Measurements from ENCODE around the gene CUL3. TPM values are rescaled to one million over a fixed set of nuclear protein-coding genes. Genes with fewer than 3 reads are reported as not detected.

CUL3 gene
- total and polyA plus RNA-seq, 2 experiments from 2014 or later: 66.4 to 79.0 TPM

DNA sequence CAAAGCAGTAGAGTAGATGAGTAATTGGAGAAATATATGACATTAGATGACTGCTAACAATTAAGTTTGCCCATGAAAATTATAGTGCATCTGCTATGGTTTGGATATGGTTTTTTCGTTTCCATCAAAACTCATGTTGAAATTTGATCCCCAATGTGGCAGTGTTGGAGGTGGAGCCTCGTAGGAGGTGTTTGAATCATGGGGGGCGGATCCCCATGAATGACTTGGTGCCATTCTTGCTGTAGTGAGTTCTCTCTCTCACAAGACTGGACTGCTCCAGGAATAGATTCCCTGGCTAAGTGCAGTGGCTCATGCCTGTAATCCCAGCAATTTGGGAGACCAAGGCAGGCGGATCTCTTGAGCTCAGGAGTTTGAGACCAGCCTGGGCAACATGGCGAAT, 9.7 kb upstream of the CUL3 start:
- TF ChIP-seq CTCF (IDR thresholded peaks at IDR 0.05; ENCODE audit: poor library complexity): no peak
- no peak for TF ChIP-seq EZH2phosphoT487 (IDR thresholded peaks at IDR 0.05; ENCODE audit: low read depth, severe bottlenecking, unreplicated experiment)
- no peak for TF ChIP-seq EZH2 (IDR thresholded peaks at IDR 0.05; ENCODE audit: borderline replicate concordance)
- Histone ChIP-seq H3K36me3 (replicated peaks; ENCODE audit: insufficient read depth, low read depth) (no peaks in the 10 kb centered on the region), H3K9me3 (ENCODE audit: low read depth) (no peaks in the 10 kb centered on the region), H3K4me1 (ENCODE audit: insufficient read depth) (no peaks in the 10 kb centered on the region), H3K9me2 (replicated peaks; ENCODE audit: insufficient read depth) (no peaks in the 10 kb centered on the region), H2AFZ (no peak overlapping the region), H3K27ac (no peak overlapping the region), H3K4me3 (no peak overlapping the region), H3K27me3 (no peaks in the 10 kb centered on the region), H3K79me2 (no peaks in the 10 kb centered on the region), H4K20me1 (ENCODE audit: insufficient read depth, poor library complexity, severe bottlenecking) (no peaks in the 10 kb centered on the region), H3K4me2 (no peak overlapping the region)
- DNase-seq (ENCODE audit: low spot score): no peak
- WGBS (ENCODE audit: low lambda C conversion rate, missing lambda C conversion rate): 86% methylated on average over 5 of the region's 5 CpGs

GRCh38 chr2:224591220-224591619, 6.1 kb upstream of the CUL3 start:
- no peak overlapping the region for H2AFZ ChIP-seq

GRCh38 chr2:224586127-224586695, 1.0 kb upstream of the CUL3 start:
- whole genome bisulfite sequencing (ENCODE audit: low lambda C conversion rate, missing lambda C conversion rate): 43% methylated on average over 7 of the region's 7 CpGs
- TF ChIP-seq CTCF (IDR thresholded peaks at IDR 0.05; ENCODE audit: poor library complexity): no peak
- TF ChIP-seq EZH2phosphoT487 (IDR thresholded peaks at IDR 0.05; ENCODE audit: low read depth, severe bottlenecking, unreplicated experiment): no peak
- no peak for TF ChIP-seq EZH2 (IDR thresholded peaks at IDR 0.05; ENCODE audit: borderline replicate concordance)
- no peaks in the 10 kb centered on the region for H3K9me2 ChIP-seq (replicated peaks; ENCODE audit: insufficient read depth)
- H3K27me3 ChIP-seq: no peaks in the 10 kb centered on the region
- H2AFZ ChIP-seq: peak overlapping the region; percentile 33
- H3K9me3 ChIP-seq (ENCODE audit: low read depth): no peaks in the 10 kb centered on the region
- peaks cover 16% of the 10 kb centered on the region for H3K4me1 ChIP-seq (ENCODE audit: insufficient read depth)
- H4K20me1 ChIP-seq (ENCODE audit: insufficient read depth, poor library complexity, severe bottlenecking): peaks cover 33% of the 10 kb centered on the region
- H3K27ac ChIP-seq: peak overlapping the region; percentile 7
- H3K36me3 ChIP-seq (replicated peaks; ENCODE audit: insufficient read depth, low read depth): no peaks in the 10 kb centered on the region
- H3K4me3 ChIP-seq: peak overlapping the region; percentile 9
- peaks cover 33% of the 10 kb centered on the region for H3K79me2 ChIP-seq
- peak overlapping the region; percentile 74 for H3K4me2 ChIP-seq
- no peak for DNase-seq (ENCODE audit: low spot score)

More at GRCh38 chr2:224591220-224591619, 6.1 kb upstream of the CUL3 start:
- H3K36me3 ChIP-seq (replicated peaks; ENCODE audit: insufficient read depth, low read depth): no peaks in the 10 kb centered on the region
- H3K27me3 ChIP-seq: no peaks in the 10 kb centered on the region
- DNase-seq (ENCODE audit: low spot score): no peak
- WGBS (ENCODE audit: low lambda C conversion rate, missing lambda C conversion rate): 82% methylated on average over 2 of the region's 2 CpGs
- H3K79me2 ChIP-seq: no peaks in the 10 kb centered on the region
- H3K4me2 ChIP-seq: no peak overlapping the region
- TF ChIP-seq CTCF (IDR thresholded peaks at IDR 0.05; ENCODE audit: poor library complexity) (no peak), EZH2phosphoT487 (IDR thresholded peaks at IDR 0.05; ENCODE audit: low read depth, severe bottlenecking, unreplicated experiment) (no peak), EZH2 (IDR thresholded peaks at IDR 0.05; ENCODE audit: borderline replicate concordance) (no peak)
- H4K20me1 ChIP-seq (ENCODE audit: insufficient read depth, poor library complexity, severe bottlenecking): no peaks in the 10 kb centered on the region
- no peaks in the 10 kb centered on the region for H3K9me2 ChIP-seq (replicated peaks; ENCODE audit: insufficient read depth)
- H3K9me3 ChIP-seq (ENCODE audit: low read depth): no peaks in the 10 kb centered on the region
- peaks cover 2% of the 10 kb centered on the region for H3K4me1 ChIP-seq (ENCODE audit: insufficient read depth)
- no peak overlapping the region for H3K4me3 ChIP-seq
- H3K27ac ChIP-seq: no peak overlapping the region

All from hepatocyte (in vitro differentiated cells).